DOHH2 (cell line): Measurements from ENCODE around the gene FAM216B.

Experiments used
- CTCF ChIP-seq: fragments of 200-600 bp; sonication (generic); IDR thresholded peaks from one replicate; pipeline ENCODE4 v1.5.1; 2014; ENCODE audit warnings: antibody characterized with exemption, mild to moderate bottlenecking, low read depth, low read length; ENCODE audit not compliant: poor library complexity, severe bottlenecking
- EZH2phosphoT487 ChIP-seq: fragments of 200-600 bp; sonication (generic); IDR thresholded peaks from 2 replicates; pipeline ENCODE4 v1.6.1; 2017; ENCODE audit warnings: borderline replicate concordance, mild to moderate bottlenecking, antibody characterized with exemption, low read length, moderate library complexity, mixed read lengths

- TF ChIP-seq CTCF = no peak
- TF ChIP-seq EZH2phosphoT487 = no peak
Observed at GRCh38 chr13:42747399-42747873, 33.9 kb upstream of the FAM216B start.
